K562 (cell line): Measurements from ENCODE around the gene MYL5. TPM values are rescaled to one million over a fixed set of nuclear protein-coding genes. Genes with fewer than 3 reads are reported as not detected.

Experiments used
- ATAC-seq: fragments of 200-7000 bp; cut with Tn5 transposase; 3 replicates; pipeline ENCODE4 v1.9.1; 2020; ENCODE audit warnings: moderate library complexity
- BruUV-seq: library from RNA; stranded (reverse); fragments of 400-500 nt; replicated peaks from 2 replicates; lab custom pipeline; 2021; lab: Mats Ljungman, UMichigan
- CTCF ChIA-PET: fragments of 300-600 bp; formaldehyde crosslinking; extraction: SDS; loops from one replicate; lab custom pipeline; 2021; ENCODE audit warnings: low intra/inter-chr PET ratio; lab: Yijun Ruan, JAX
- POLR2A ChIA-PET: fragments of 300-600, 350-650 bp; sonication (Branson Sonifier 250); formaldehyde crosslinking; extraction: SDS; loops from one replicate; lab custom pipeline; 2021; ENCODE audit warnings: antibody characterized with exemption, inconsistent platforms; lab: Yijun Ruan, JAX
- DNase-seq, 4 experiments: peaks; one replicate each; pipeline versions ENCODE4 v3.0.0 to v3.0.0-alpha.2; 2011 to 2018; ENCODE audit warnings: low spot score in 3 of 4, mixed read lengths in 3 of 4; ENCODE audit errors: extremely low read depth in 1 of 4
- FAIRE-seq: peaks from 2 replicates; lab custom pipeline; 2011; peaks lifted over from hg19 to GRCh38; lab: Jason Lieb, UNC
- H2AFZ ChIP-seq: 2 replicates; pipeline ENCODE4 v1.6.0; 2011; ENCODE audit warnings: low read depth, low read length, control low read depth, inconsistent platforms
- H3K27ac ChIP-seq: fragments of 200-600 bp; 3 replicates; pipeline ENCODE4 v1.8.0; 2011; ENCODE audit warnings: low read depth, mild to moderate bottlenecking, control low read depth, inconsistent platforms, low read length, moderate library complexity, mixed read lengths; ENCODE audit errors: extremely low read depth
- H3K27me3 ChIP-seq, 2 experiments: fragments of 300-600 bp in 1 of 2; 2 replicates in 1 of 2; 3 replicates in 1 of 2; pipeline versions ENCODE4 v1.6.0 to v1.8.0; 2011; ENCODE audit warnings: inconsistent platforms in 2 of 2, low read length in 2 of 2, mild to moderate bottlenecking in 1 of 2, mixed read lengths in 1 of 2, moderate library complexity in 1 of 2; ENCODE audit not compliant: control insufficient read depth in 2 of 2, insufficient read depth in 2 of 2
- H3K36me3 ChIP-seq: fragments of 300-600 bp; 3 replicates; pipeline ENCODE4 v1.8.0; 2011; ENCODE audit warnings: mild to moderate bottlenecking, low read length, inconsistent platforms; ENCODE audit not compliant: control insufficient read depth, insufficient read depth
- H3K4me1 ChIP-seq, 2 experiments: fragments of 200-600 bp in 1 of 2; replicated peaks in 1 of 2; 2 replicates in 1 of 2; 3 replicates in 1 of 2; pipeline versions ENCODE4 v1.5.1 to v1.8.0; 2011; ENCODE audit warnings: inconsistent platforms in 2 of 2, low read length in 2 of 2, mild to moderate bottlenecking in 1 of 2, mixed read lengths in 1 of 2, moderate library complexity in 1 of 2; ENCODE audit not compliant: control insufficient read depth in 2 of 2, insufficient read depth in 2 of 2
- H3K4me2 ChIP-seq: 2 replicates; pipeline ENCODE4 v1.6.1; 2011; ENCODE audit warnings: low read length, control low read depth, inconsistent platforms, mixed read lengths; ENCODE audit not compliant: insufficient read depth
- H3K4me3 ChIP-seq: fragments of 200-600 bp; sonication (generic), shearing (Covaris generic); 2 replicates; pipeline ENCODE4 v1.5.1; 2016; ENCODE audit warnings: control low read depth, inconsistent platforms
- H3K79me2 ChIP-seq: fragments of 200-600 bp; 3 replicates; pipeline ENCODE4 v1.8.0; 2011; ENCODE audit warnings: low read length, inconsistent platforms; ENCODE audit not compliant: control insufficient read depth, insufficient read depth
- H3K9ac ChIP-seq, 2 experiments: 2 replicates each; pipeline versions ENCODE4 v1.6.0 to v1.6.1; 2011; ENCODE audit warnings: low read depth in 2 of 2, low read length in 2 of 2, control low read depth in 1 of 2, inconsistent platforms in 1 of 2, mild to moderate bottlenecking in 1 of 2, mixed read lengths in 1 of 2; ENCODE audit not compliant: insufficient read depth in 1 of 2
- H3K9me1 ChIP-seq: one replicate; pipeline ENCODE4 v1.6.0; 2011; ENCODE audit warnings: inconsistent platforms, mild to moderate bottlenecking, low read length, moderate library complexity; ENCODE audit not compliant: control insufficient read depth, insufficient read depth
- H3K9me3 ChIP-seq: replicated peaks from 2 replicates; pipeline ENCODE4 v1.5.1; 2011; ENCODE audit warnings: low read depth, low read length, inconsistent platforms; ENCODE audit not compliant: control insufficient read depth, insufficient read depth
- H4K20me1 ChIP-seq: replicated peaks from 2 replicates; pipeline ENCODE4 v1.6.1; 2011; ENCODE audit warnings: low read length, inconsistent platforms, mixed read lengths; ENCODE audit not compliant: control insufficient read depth, insufficient read depth
- HNRNPLL ChIP-seq: fragments of 200-400 bp; formaldehyde crosslinking; IDR thresholded peaks from 2 replicates; pipeline ENCODE4 v1.6.1; 2017; ENCODE audit warnings: low read length, low read depth, mild to moderate bottlenecking; ENCODE audit not compliant: poor library complexity, severe bottlenecking
- JUND ChIP-seq, 2 experiments: IDR thresholded peaks; 2 replicates in 1 of 2; 3 replicates in 1 of 2; pipeline ENCODE4 v1.6.1; 2011; ENCODE audit warnings: borderline replicate concordance in 2 of 2, low read depth in 2 of 2, low read length in 2 of 2, improper control_type of control experiment in 1 of 2, missing biosample characterization in 1 of 2, missing genetic modification characterization in 1 of 2, missing genetic modification reagents in 1 of 2
- SMARCA4 ChIP-seq: fragments of 450-650 bp; IDR thresholded peaks from 2 replicates; pipeline ENCODE4 v1.6.1; 2016
- SNIP1 ChIP-seq: fragments of 450-650 bp; IDR thresholded peaks from 2 replicates; pipeline ENCODE4 v1.7.1; 2017; ENCODE audit warnings: low read depth, mild to moderate bottlenecking
- TEAD2 ChIP-seq: fragments of 450-650 bp; IDR thresholded peaks from 2 replicates; pipeline ENCODE4 v1.6.1; 2016; ENCODE audit warnings: missing genetic modification characterization, control low read depth, missing compliant biosample characterization
- ZNF146 ChIP-seq: IDR thresholded peaks from one replicate; pipeline ENCODE4 v1.6.1; 2018; ENCODE audit warnings: missing compliant biosample characterization; ENCODE audit not compliant: unreplicated experiment
- ZNF175 ChIP-seq: fragments of 200-800 bp; sonication (Bioruptor generic); IDR thresholded peaks from 2 replicates; pipeline ENCODE4 v1.6.1; 2016; ENCODE audit warnings: low read depth, mild to moderate bottlenecking, missing genetic modification characterization, missing compliant biosample characterization
- ZNF197 ChIP-seq: fragments of 200-800 bp; sonication (Bioruptor generic); IDR thresholded peaks from 2 replicates; pipeline ENCODE4 v1.6.1; 2016; ENCODE audit warnings: low read depth, missing genetic modification characterization, missing compliant biosample characterization
- whole genome bisulfite sequencing: fragments of 100-300 bp; shearing (Covaris generic); methylation state at CpG from one replicate; pipeline ENCODE4 v1.1.6; 2016; ENCODE audit warnings: low coverage, mixed read lengths; ENCODE audit not compliant: insufficient coverage; ENCODE audit errors: missing lambda C conversion rate; 5-methylcytosine and 5-hydroxymethylcytosine counted together
- in situ Hi-C: fragments of 300-500 bp; cut with MboI; formaldehyde crosslinking; loops from 4 replicates; pipeline ENCODE4 v1.15.0; 2018; ENCODE audit warnings: inconsistent platforms, mixed read lengths
- intact Hi-C: fragments of 100-400 bp; cut with micrococcal nuclease; formaldehyde crosslinking; loops from 2 replicates; pipeline ENCODE4 v1.14.2; 2022
- polyA plus RNA-seq, 8 experiments: library from polyadenylated mRNA; depleted of rRNA in 4 of 8; stranded (reverse) in 5 of 8; unstranded in 3 of 8; fragments of >200 nt; fragmentation: Nextera tagmentation in 2 of 8; fragmentation: Illumina TruSeq in 1 of 8; extraction: Ambion mirVana in 2 of 8; extraction: Trizol in 1 of 8; gene quantifications; 2 replicates each; pipeline versions ENCODE4 v1.2.1 to v1.2.3, GENCODE V29; 2011 to 2014; ENCODE audit warnings: inconsistent platforms in 1 of 8, missing spikeins in 1 of 8
- total RNA-seq, 7 experiments: library from RNA; depleted of rRNA in 6 of 7; stranded (reverse); fragments of >200 nt in 6 of 7; fragmentation: Illumina TruSeq in 2 of 7; extraction: Trizol in 2 of 7; gene quantifications; 2 replicates each; pipeline versions ENCODE4 v1.2.1 to v1.2.3, GENCODE V29; 2011 to 2021; ENCODE audit warnings: low replicate concordance in 1 of 7
- TF ChIP-seq, protein P1 (sequence below): IDR thresholded peaks from 3 replicates; pipeline ENCODE4 v1.6.1; 2011; ENCODE audit warnings: borderline replicate concordance, mild to moderate bottlenecking; ENCODE audit not compliant: insufficient read length, insufficient read depth
- TF ChIP-seq, protein P2 (sequence below): fragments of 450-650 bp; IDR thresholded peaks from 2 replicates; pipeline ENCODE4 v1.6.1; 2016; ENCODE audit warnings: mild to moderate bottlenecking, moderate library complexity

Gene MYL5
- total and polyA plus RNA-seq, 9 of the 15 experiments (the other 6 are each of a cell fraction or from before 2014, with no cell fraction given), result 1.4 to 10.0 (median 4.1) TPM

DNA sequence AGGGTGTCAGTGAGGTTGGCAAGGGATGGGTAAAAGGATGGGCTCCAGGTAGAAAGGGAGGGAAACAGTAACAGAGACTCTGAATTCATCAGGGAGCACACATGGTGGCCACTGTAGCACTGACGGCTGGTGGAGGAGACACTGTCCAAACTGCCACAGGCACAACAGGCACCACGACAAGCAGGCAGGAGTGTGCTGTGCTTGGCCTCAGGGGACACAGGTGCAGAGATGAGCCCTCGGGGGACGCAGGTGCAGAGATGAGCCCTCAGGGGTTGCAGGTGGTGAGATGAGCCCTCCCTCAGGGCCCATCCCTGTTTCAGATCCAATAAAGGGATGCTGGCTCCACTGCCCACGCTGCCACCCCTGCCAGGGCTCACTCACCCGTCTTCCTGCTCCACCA lies 41.4 kb upstream of the MYL5 start:
- Histone ChIP-seq H3K4me3 (no peak overlapping the region), H3K4me1 (peaks cover 0 to 29% of the 10 kb centered on the region in 2 experiments; a peak in 2 of 5 replicates), H3K79me2 (no peaks in the 10 kb centered on the region), H3K9me3 (no peaks in the 10 kb centered on the region; the same call in 1 of the 2 replicates), H4K20me1 (no peaks in the 10 kb centered on the region), H3K9me1 (no peaks in the 10 kb centered on the region), H3K27ac (no peak overlapping the region), H3K27me3 (peaks cover 30 to 68% of the 10 kb centered on the region in 2 experiments), H3K36me3 (no peaks in the 10 kb centered on the region), H3K9ac (no peak overlapping the region), H2AFZ (no peak overlapping the region), H3K4me2 (no peak overlapping the region)
- POLR2A ChIA-PET, result no interaction called here
- in situ Hi-C loops, result no loop called here
- intact Hi-C loops, result no loop called here
- FAIRE-seq (no peak), ATAC-seq (no peak), DNase-seq (no peak)
- CTCF ChIA-PET, result no interaction called here
- 2% methylated on average over 6 of the region's 6 CpGs for WGBS
- BruUV-seq, result no TSS peak
- TF ChIP-seq HNRNPLL (no peak), ZNF146 (CRISPR knock-in tag) (no peak), SNIP1 (no peak), JUND (IDR thresholded peaks at IDR 0.05; ENCODE audit: borderline replicate concordance, low read depth, low read length) (no peak), JUND (tag; IDR thresholded peaks at IDR 0.05; ENCODE audit: borderline replicate concordance, low read depth, low read length) (no peak), SMARCA4 (no peak), ZNF197 (CRISPR knock-in tag) (no peak), TEAD2 (no peak), ZNF175 (CRISPR knock-in tag) (no peak)
- TF ChIP-seq, protein P1, sequence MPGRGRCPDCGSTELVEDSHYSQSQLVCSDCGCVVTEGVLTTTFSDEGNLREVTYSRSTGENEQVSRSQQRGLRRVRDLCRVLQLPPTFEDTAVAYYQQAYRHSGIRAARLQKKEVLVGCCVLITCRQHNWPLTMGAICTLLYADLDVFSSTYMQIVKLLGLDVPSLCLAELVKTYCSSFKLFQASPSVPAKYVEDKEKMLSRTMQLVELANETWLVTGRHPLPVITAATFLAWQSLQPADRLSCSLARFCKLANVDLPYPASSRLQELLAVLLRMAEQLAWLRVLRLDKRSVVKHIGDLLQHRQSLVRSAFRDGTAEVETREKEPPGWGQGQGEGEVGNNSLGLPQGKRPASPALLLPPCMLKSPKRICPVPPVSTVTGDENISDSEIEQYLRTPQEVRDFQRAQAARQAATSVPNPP, result no peak
- TF ChIP-seq, protein P2, sequence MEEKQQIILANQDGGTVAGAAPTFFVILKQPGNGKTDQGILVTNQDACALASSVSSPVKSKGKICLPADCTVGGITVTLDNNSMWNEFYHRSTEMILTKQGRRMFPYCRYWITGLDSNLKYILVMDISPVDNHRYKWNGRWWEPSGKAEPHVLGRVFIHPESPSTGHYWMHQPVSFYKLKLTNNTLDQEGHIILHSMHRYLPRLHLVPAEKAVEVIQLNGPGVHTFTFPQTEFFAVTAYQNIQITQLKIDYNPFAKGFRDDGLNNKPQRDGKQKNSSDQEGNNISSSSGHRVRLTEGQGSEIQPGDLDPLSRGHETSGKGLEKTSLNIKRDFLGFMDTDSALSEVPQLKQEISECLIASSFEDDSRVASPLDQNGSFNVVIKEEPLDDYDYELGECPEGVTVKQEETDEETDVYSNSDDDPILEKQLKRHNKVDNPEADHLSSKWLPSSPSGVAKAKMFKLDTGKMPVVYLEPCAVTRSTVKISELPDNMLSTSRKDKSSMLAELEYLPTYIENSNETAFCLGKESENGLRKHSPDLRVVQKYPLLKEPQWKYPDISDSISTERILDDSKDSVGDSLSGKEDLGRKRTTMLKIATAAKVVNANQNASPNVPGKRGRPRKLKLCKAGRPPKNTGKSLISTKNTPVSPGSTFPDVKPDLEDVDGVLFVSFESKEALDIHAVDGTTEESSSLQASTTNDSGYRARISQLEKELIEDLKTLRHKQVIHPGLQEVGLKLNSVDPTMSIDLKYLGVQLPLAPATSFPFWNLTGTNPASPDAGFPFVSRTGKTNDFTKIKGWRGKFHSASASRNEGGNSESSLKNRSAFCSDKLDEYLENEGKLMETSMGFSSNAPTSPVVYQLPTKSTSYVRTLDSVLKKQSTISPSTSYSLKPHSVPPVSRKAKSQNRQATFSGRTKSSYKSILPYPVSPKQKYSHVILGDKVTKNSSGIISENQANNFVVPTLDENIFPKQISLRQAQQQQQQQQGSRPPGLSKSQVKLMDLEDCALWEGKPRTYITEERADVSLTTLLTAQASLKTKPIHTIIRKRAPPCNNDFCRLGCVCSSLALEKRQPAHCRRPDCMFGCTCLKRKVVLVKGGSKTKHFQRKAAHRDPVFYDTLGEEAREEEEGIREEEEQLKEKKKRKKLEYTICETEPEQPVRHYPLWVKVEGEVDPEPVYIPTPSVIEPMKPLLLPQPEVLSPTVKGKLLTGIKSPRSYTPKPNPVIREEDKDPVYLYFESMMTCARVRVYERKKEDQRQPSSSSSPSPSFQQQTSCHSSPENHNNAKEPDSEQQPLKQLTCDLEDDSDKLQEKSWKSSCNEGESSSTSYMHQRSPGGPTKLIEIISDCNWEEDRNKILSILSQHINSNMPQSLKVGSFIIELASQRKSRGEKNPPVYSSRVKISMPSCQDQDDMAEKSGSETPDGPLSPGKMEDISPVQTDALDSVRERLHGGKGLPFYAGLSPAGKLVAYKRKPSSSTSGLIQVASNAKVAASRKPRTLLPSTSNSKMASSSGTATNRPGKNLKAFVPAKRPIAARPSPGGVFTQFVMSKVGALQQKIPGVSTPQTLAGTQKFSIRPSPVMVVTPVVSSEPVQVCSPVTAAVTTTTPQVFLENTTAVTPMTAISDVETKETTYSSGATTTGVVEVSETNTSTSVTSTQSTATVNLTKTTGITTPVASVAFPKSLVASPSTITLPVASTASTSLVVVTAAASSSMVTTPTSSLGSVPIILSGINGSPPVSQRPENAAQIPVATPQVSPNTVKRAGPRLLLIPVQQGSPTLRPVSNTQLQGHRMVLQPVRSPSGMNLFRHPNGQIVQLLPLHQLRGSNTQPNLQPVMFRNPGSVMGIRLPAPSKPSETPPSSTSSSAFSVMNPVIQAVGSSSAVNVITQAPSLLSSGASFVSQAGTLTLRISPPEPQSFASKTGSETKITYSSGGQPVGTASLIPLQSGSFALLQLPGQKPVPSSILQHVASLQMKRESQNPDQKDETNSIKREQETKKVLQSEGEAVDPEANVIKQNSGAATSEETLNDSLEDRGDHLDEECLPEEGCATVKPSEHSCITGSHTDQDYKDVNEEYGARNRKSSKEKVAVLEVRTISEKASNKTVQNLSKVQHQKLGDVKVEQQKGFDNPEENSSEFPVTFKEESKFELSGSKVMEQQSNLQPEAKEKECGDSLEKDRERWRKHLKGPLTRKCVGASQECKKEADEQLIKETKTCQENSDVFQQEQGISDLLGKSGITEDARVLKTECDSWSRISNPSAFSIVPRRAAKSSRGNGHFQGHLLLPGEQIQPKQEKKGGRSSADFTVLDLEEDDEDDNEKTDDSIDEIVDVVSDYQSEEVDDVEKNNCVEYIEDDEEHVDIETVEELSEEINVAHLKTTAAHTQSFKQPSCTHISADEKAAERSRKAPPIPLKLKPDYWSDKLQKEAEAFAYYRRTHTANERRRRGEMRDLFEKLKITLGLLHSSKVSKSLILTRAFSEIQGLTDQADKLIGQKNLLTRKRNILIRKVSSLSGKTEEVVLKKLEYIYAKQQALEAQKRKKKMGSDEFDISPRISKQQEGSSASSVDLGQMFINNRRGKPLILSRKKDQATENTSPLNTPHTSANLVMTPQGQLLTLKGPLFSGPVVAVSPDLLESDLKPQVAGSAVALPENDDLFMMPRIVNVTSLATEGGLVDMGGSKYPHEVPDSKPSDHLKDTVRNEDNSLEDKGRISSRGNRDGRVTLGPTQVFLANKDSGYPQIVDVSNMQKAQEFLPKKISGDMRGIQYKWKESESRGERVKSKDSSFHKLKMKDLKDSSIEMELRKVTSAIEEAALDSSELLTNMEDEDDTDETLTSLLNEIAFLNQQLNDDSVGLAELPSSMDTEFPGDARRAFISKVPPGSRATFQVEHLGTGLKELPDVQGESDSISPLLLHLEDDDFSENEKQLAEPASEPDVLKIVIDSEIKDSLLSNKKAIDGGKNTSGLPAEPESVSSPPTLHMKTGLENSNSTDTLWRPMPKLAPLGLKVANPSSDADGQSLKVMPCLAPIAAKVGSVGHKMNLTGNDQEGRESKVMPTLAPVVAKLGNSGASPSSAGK, result no peak
